H1 (cell line): ENCODE measurements around the gene CCDC154. TPM values are rescaled to one million over a fixed set of nuclear protein-coding genes. Genes with fewer than 3 reads are reported as not detected.

Experiments used
- CTCF ChIA-PET: fragments of 300-600 bp; sonication (Branson Sonifier 250); formaldehyde crosslinking; loops from one replicate; lab custom pipeline; 2021; ENCODE audit not compliant: partially characterized antibody; lab: Charles Lee
- POLR2A ChIA-PET: fragments of 300-600 bp; sonication (Branson Sonifier 250); formaldehyde crosslinking; loops from one replicate; lab custom pipeline; 2021; ENCODE audit warnings: inconsistent platforms; ENCODE audit not compliant: partially characterized antibody; lab: Charles Lee
- DNase-seq, 2 experiments: peaks; one replicate each; pipeline versions ENCODE4 v3.0.0 to v3.0.0-alpha.2; 2010 to 2022; ENCODE audit warnings: low spot score in 2 of 2, low read depth in 1 of 2, mixed read lengths in 1 of 2
- FAIRE-seq: peaks from 2 replicates; lab custom pipeline; 2011; peaks lifted over from hg19 to GRCh38; lab: Jason Lieb, UNC
- H2AFZ ChIP-seq: 2 replicates; pipeline ENCODE4 v1.8.1; 2012; ENCODE audit warnings: low read length, inconsistent platforms
- H2AK5ac ChIP-seq: 2 replicates; pipeline ENCODE4 v1.6.1; 2013; ENCODE audit warnings: low read depth, low read length
- H2BK120ac ChIP-seq: replicated peaks from 2 replicates; pipeline ENCODE3; 2013; ENCODE audit warnings: low read depth, low read length, inconsistent platforms
- H2BK12ac ChIP-seq: 2 replicates; pipeline ENCODE4 v1.6.1; 2013; ENCODE audit warnings: low read depth, low read length
- H2BK15ac ChIP-seq: 2 replicates; pipeline ENCODE4 v1.6.1; 2013; ENCODE audit warnings: low read length
- H2BK20ac ChIP-seq: 2 replicates; pipeline ENCODE4 v1.6.1; 2013; ENCODE audit warnings: low read length
- H2BK5ac ChIP-seq: 2 replicates; pipeline ENCODE4 v1.6.1; 2013; ENCODE audit warnings: low read depth, low read length
- H3K14ac ChIP-seq: 2 replicates; pipeline ENCODE4 v1.6.1; 2013; ENCODE audit warnings: inconsistent platforms; ENCODE audit not compliant: insufficient read length
- H3K18ac ChIP-seq: 2 replicates; pipeline ENCODE4 v1.6.1; 2013; ENCODE audit warnings: low read length; ENCODE audit errors: extremely low read depth
- H3K23ac ChIP-seq: 2 replicates; pipeline ENCODE4 v1.6.1; 2013; ENCODE audit warnings: inconsistent platforms; ENCODE audit not compliant: insufficient read length
- H3K23me2 ChIP-seq: 2 replicates; pipeline ENCODE4 v1.6.1; 2013; ENCODE audit warnings: low read depth, low read length
- H3K27ac ChIP-seq: 2 replicates; pipeline ENCODE4 v1.6.1; 2011; ENCODE audit warnings: low read depth, low read length, inconsistent platforms
- H3K27me3 ChIP-seq, 4 experiments: replicated peaks in 1 of 4; 1 replicate in 1 of 4; 2 replicates in 3 of 4; pipeline versions ENCODE4 v1.6.1 to v1.8.1; 2011 to 2013; ENCODE audit warnings: low read length in 3 of 4, mild to moderate bottlenecking in 3 of 4, inconsistent platforms in 2 of 4, mixed read lengths in 2 of 4, moderate library complexity in 1 of 4; ENCODE audit not compliant: control insufficient read depth in 3 of 4, insufficient read depth in 3 of 4; ENCODE audit errors: extremely low read depth in 1 of 4
- H3K36me3 ChIP-seq, 4 experiments: 2 replicates each; pipeline versions ENCODE4 v1.6.1 to v1.8.1; 2011 to 2013; ENCODE audit warnings: mild to moderate bottlenecking in 4 of 4, low read length in 3 of 4, moderate library complexity in 2 of 4, control low read depth in 1 of 4, inconsistent platforms in 1 of 4; ENCODE audit not compliant: insufficient read depth in 4 of 4, control insufficient read depth in 2 of 4
- H3K4ac ChIP-seq: replicated peaks from 2 replicates; pipeline ENCODE3; 2013; ENCODE audit warnings: low read length, low read depth, mixed read lengths, inconsistent platforms; ENCODE audit not compliant: insufficient read length
- H3K4me1 ChIP-seq, 4 experiments: replicated peaks in 1 of 4; 1 replicate in 1 of 4; 2 replicates in 3 of 4; pipeline versions ENCODE4 v1.6.1 to v1.8.1; 2011 to 2013; ENCODE audit warnings: low read length in 3 of 4, inconsistent platforms in 2 of 4, mixed read lengths in 1 of 4; ENCODE audit not compliant: insufficient read depth in 4 of 4, control insufficient read depth in 3 of 4
- H3K4me2 ChIP-seq, 2 experiments: 2 replicates each; pipeline versions ENCODE4 v1.6.1 to v1.8.1; 2011 to 2013; ENCODE audit warnings: low read depth in 2 of 2, low read length in 2 of 2, control low read depth in 1 of 2, inconsistent platforms in 1 of 2, mild to moderate bottlenecking in 1 of 2; ENCODE audit not compliant: insufficient read depth in 1 of 2
- H3K4me3 ChIP-seq, 4 experiments: fragments of 200-600, 300-600 bp in 1 of 4; sonication (generic), shearing (Covaris generic), sonication (Bioruptor Twin) in 1 of 4; 2 replicates each; pipeline versions ENCODE4 v1.5.1 to v1.8.1; 2011 to 2016; ENCODE audit warnings: low read length in 4 of 4, low read depth in 3 of 4, control low read depth in 2 of 4, inconsistent platforms in 2 of 4, mild to moderate bottlenecking in 2 of 4, mixed read lengths in 1 of 4, moderate library complexity in 1 of 4; ENCODE audit not compliant: insufficient read depth in 2 of 4; ENCODE audit errors: extremely low read depth in 1 of 4
- H3K56ac ChIP-seq: replicated peaks from 2 replicates; pipeline ENCODE3; 2013; ENCODE audit warnings: low read depth, mild to moderate bottlenecking, mixed read lengths, low read length, inconsistent platforms; ENCODE audit not compliant: insufficient read length
- H3K79me1 ChIP-seq: 2 replicates; pipeline ENCODE4 v1.6.1; 2013; ENCODE audit warnings: low read depth, low read length, control low read depth
- H3K79me2 ChIP-seq, 2 experiments: 2 replicates each; pipeline versions ENCODE4 v1.6.1 to v1.8.1; 2012 to 2013; ENCODE audit warnings: low read length in 2 of 2, mild to moderate bottlenecking in 2 of 2, inconsistent platforms in 1 of 2; ENCODE audit not compliant: insufficient read depth in 2 of 2, control insufficient read depth in 1 of 2
- H3K9ac ChIP-seq, 4 experiments: replicated peaks in 1 of 4; 1 replicate in 1 of 4; 2 replicates in 3 of 4; pipeline versions ENCODE4 v1.6.1 to v1.8.1; 2011 to 2013; ENCODE audit warnings: low read depth in 3 of 4, low read length in 3 of 4, control low read depth in 2 of 4, mild to moderate bottlenecking in 2 of 4, moderate library complexity in 2 of 4, inconsistent platforms in 1 of 4; ENCODE audit errors: extremely low read depth in 1 of 4
- H3K9me3 ChIP-seq, 2 experiments: 2 replicates each; pipeline versions ENCODE4 v1.6.1 to v1.8.1; 2012 to 2013; ENCODE audit warnings: mild to moderate bottlenecking in 2 of 2, moderate library complexity in 2 of 2, control low read depth in 1 of 2, inconsistent platforms in 1 of 2, low read depth in 1 of 2, low read length in 1 of 2, mixed read lengths in 1 of 2; ENCODE audit not compliant: insufficient read depth in 2 of 2
- H4K20me1 ChIP-seq, 2 experiments: replicated peaks in 1 of 2; 2 replicates each; pipeline versions ENCODE3 to v1.8.1; 2011 to 2013; ENCODE audit warnings: inconsistent platforms in 2 of 2, low read length in 2 of 2, mild to moderate bottlenecking in 1 of 2; ENCODE audit not compliant: insufficient read depth in 2 of 2, control insufficient read depth in 1 of 2
- H4K5ac ChIP-seq: 2 replicates; pipeline ENCODE4 v1.6.1; 2013; ENCODE audit warnings: low read length, low read depth, mixed read lengths, inconsistent platforms; ENCODE audit not compliant: insufficient read length
- H4K8ac ChIP-seq: 2 replicates; pipeline ENCODE4 v1.8.0; 2013; ENCODE audit warnings: mild to moderate bottlenecking, moderate library complexity, low read length, inconsistent platforms; ENCODE audit not compliant: insufficient read depth; ENCODE audit errors: extremely low read depth
- H4K91ac ChIP-seq: replicated peaks from 2 replicates; pipeline ENCODE3; 2013; ENCODE audit warnings: low read length, mixed read lengths, inconsistent platforms; ENCODE audit not compliant: insufficient read length
- BACH1 ChIP-seq: IDR thresholded peaks from 2 replicates; pipeline ENCODE4 v1.6.1; 2012; ENCODE audit warnings: low read length, improper control_type of control experiment
- CBX5 ChIP-seq: fragments of 300-800, 300-1000 bp; sonication (generic); IDR thresholded peaks from 2 replicates; pipeline ENCODE4 v1.7.1; 2016; ENCODE audit warnings: antibody characterized with exemption, low read length, low read depth
- CBX8 ChIP-seq: fragments of 300-800, 300-1000 bp; sonication (generic); IDR thresholded peaks from 2 replicates; pipeline ENCODE4 v1.7.1; 2016; ENCODE audit warnings: low read depth, low read length, borderline replicate concordance
- EGR1 ChIP-seq: IDR thresholded peaks from 2 replicates; pipeline ENCODE4 v1.6.1; 2011; ENCODE audit warnings: low read depth, low read length, borderline replicate concordance
- SP4 ChIP-seq: IDR thresholded peaks from 2 replicates; pipeline ENCODE4 v1.6.1; 2012; ENCODE audit warnings: low read length, inconsistent platforms
- TCF12 ChIP-seq: IDR thresholded peaks from 2 replicates; pipeline ENCODE4 v1.6.1; 2011; ENCODE audit warnings: low read depth, mild to moderate bottlenecking, low read length
- WGBS, 2 experiments: shearing (Covaris generic) in 1 of 2; methylation state at CpG; one replicate each; pipeline versions ENCODE4 v1.1.6 to v1.1.7; 2013 to 2015; ENCODE audit warnings: low lambda C conversion rate in 2 of 2, mixed read lengths in 2 of 2, inconsistent platforms in 1 of 2, low coverage in 1 of 2, missing lambda C conversion rate in 1 of 2; ENCODE audit not compliant: insufficient replicate concordance in 2 of 2, insufficient coverage in 1 of 2, insufficient read length in 1 of 2; ENCODE audit errors: extremely low coverage in 1 of 2, missing lambda C conversion rate in 1 of 2; 5-methylcytosine and 5-hydroxymethylcytosine counted together
- polyA plus RNA-seq, 7 experiments: library from polyadenylated mRNA; depleted of rRNA in 3 of 7; stranded (reverse) in 5 of 7; unstranded in 2 of 7; fragments of >200 nt in 5 of 7; fragments of 200-250 nt in 2 of 7; gene quantifications; 1 replicate in 5 of 7; 2 replicates in 1 of 7; 4 replicates in 1 of 7; pipeline versions ENCODE4 v1.2.1 to v1.2.3, GENCODE V29; 2011 to 2013; ENCODE audit warnings: missing spikeins in 2 of 7, mixed read lengths in 2 of 7
- total RNA-seq: library from RNA; stranded (reverse); fragmentation: NEBNext Ultra II Directional; extraction: Animal tissue kit (Norgen Biotek cat#: 25700); gene quantifications from 2 replicates; pipeline ENCODE4 v1.2.1, GENCODE V29; 2021

CCDC154 gene
- total and polyA plus RNA-seq, 2 of the 8 experiments (the other 6 are each of a cell fraction or from before 2014, with no cell fraction given): 0.15 to 0.88 TPM

- H2BK5ac ChIP-seq: no peak overlapping the region
- H2BK120ac ChIP-seq: no peak overlapping the region
- no peak for FAIRE-seq
- no peak overlapping the region for H3K4me3 ChIP-seq
- no peaks in the 10 kb centered on the region for H3K36me3 ChIP-seq
- H3K9ac ChIP-seq: no peak overlapping the region; a peak in 1 of 7 replicates
- no peak overlapping the region for H3K23ac ChIP-seq
- no peak overlapping the region for H4K8ac ChIP-seq
- H2BK20ac ChIP-seq: no peak overlapping the region
- no peak overlapping the region for H2BK15ac ChIP-seq
- POLR2A ChIA-PET: interaction anchor here (1.6 to 1.7 kb wide), 2 partner anchors 21 to 137 kb away, joined by 3 to 7 read pairs; partner anchors contain the start of gene TELO2
- H2AK5ac ChIP-seq: no peak overlapping the region
- H3K4ac ChIP-seq: no peak overlapping the region
- no peak overlapping the region for H2BK12ac ChIP-seq
- peaks cover 8% of the 10 kb centered on the region for H3K23me2 ChIP-seq
- peaks cover 22% of the 10 kb centered on the region for H3K79me1 ChIP-seq
- H3K4me1 ChIP-seq: peaks cover 0 to 7% (median under 1%) of the 10 kb centered on the region in 4 experiments; a peak in 3 of 7 replicates
- peaks cover 4 to 58% of the 10 kb centered on the region in 2 experiments for H3K79me2 ChIP-seq
- no peak for TF ChIP-seq EGR1
- no peak for TF ChIP-seq CBX5
- TF ChIP-seq CBX8: no peak
- no peak for TF ChIP-seq TCF12
- TF ChIP-seq SP4: no peak
- no peak for TF ChIP-seq BACH1
- TF ChIP-seq, all 59 proteins: peak for 0
- Histone ChIP-seq H3K4me2 (no peak overlapping the region; a peak in 1 of 4 replicates), H3K56ac (no peak overlapping the region), H3K18ac (no peak overlapping the region), H4K20me1 (peaks cover 5 to 9% of the 10 kb centered on the region in 2 experiments), H3K27me3 (peaks cover 0 to 5% (median 0%) of the 10 kb centered on the region in 4 experiments; a peak in 2 of 7 replicates), H3K14ac (no peak overlapping the region), H4K91ac (no peak overlapping the region), H3K9me3 (peaks cover 5 to 8% of the 10 kb centered on the region in 2 experiments; a peak in 2 of 4 replicates), H4K5ac (no peak overlapping the region), H3K27ac (no peak overlapping the region), H2AFZ (no peak overlapping the region)
- CTCF ChIA-PET: no interaction called here
- DNase-seq: no peak
- WGBS, 2 experiments: 85% methylated on average over 3 of the region's 3 CpGs; no CpG with 5 or more reads in 1 of the 2 experiments
Measured at GRCh38 chr16:1472974-1473373, 28.6 kb upstream of the CCDC154 start.
